HL-60 (cell line): ENCODE results near the gene ADTRP.

Experiments used
- DNase-seq, 2 experiments: peaks; one replicate each; pipeline ENCODE4 v3.0.0-alpha.2; 2010 to 2020; ENCODE audit warnings: low read depth in 1 of 2, low spot score in 1 of 2
- H3K27ac ChIP-seq: fragments of 250-450 bp; sonication (Bioruptor Pico); replicated peaks from 2 replicates; pipeline ENCODE4 v1.5.1; 2020; ENCODE audit warnings: mild to moderate bottlenecking, moderate library complexity
- H3K27me3 ChIP-seq: fragments of 250-450 bp; sonication (Bioruptor Pico); 2 replicates; pipeline ENCODE4 v1.5.1; 2021; ENCODE audit warnings: mild to moderate bottlenecking, moderate library complexity; ENCODE audit not compliant: insufficient read depth, poor library complexity, severe bottlenecking
- H3K4me3 ChIP-seq: replicated peaks from 2 replicates; pipeline ENCODE4 v1.5.1; 2011; ENCODE audit warnings: mild to moderate bottlenecking, control low read depth, low read length; ENCODE audit not compliant: insufficient read depth
- CTCF ChIP-seq: IDR thresholded peaks from one replicate; pipeline ENCODE4 v1.5.1; 2011; ENCODE audit warnings: low read length, control low read depth, inconsistent platforms; ENCODE audit not compliant: insufficient read depth
- GABPA ChIP-seq: IDR thresholded peaks from 2 replicates; pipeline ENCODE4 v1.6.1; 2012; ENCODE audit warnings: low read depth
- POLR2AphosphoS5 ChIP-seq: IDR thresholded peaks from 2 replicates; pipeline ENCODE4 v1.6.1; 2012; ENCODE audit warnings: low read depth
- SPI1 ChIP-seq: IDR thresholded peaks from 2 replicates; pipeline ENCODE4 v1.6.1; 2012; ENCODE audit warnings: low read depth, mild to moderate bottlenecking, borderline replicate concordance
- TF ChIP-seq, protein P1 (sequence below): IDR thresholded peaks from 2 replicates; pipeline ENCODE4 v1.6.1; 2012; ENCODE audit warnings: low read depth; ENCODE audit not compliant: insufficient replicate concordance

The ADTRP gene

GRCh38 chr6:11811644-11812264, 33.2 kb upstream of the ADTRP start:
- DNase-seq, result no peak
- TF ChIP-seq POLR2AphosphoS5 (no peak), GABPA (no peak), CTCF (no peak), SPI1 (no peak)
- TF ChIP-seq, protein P1, sequence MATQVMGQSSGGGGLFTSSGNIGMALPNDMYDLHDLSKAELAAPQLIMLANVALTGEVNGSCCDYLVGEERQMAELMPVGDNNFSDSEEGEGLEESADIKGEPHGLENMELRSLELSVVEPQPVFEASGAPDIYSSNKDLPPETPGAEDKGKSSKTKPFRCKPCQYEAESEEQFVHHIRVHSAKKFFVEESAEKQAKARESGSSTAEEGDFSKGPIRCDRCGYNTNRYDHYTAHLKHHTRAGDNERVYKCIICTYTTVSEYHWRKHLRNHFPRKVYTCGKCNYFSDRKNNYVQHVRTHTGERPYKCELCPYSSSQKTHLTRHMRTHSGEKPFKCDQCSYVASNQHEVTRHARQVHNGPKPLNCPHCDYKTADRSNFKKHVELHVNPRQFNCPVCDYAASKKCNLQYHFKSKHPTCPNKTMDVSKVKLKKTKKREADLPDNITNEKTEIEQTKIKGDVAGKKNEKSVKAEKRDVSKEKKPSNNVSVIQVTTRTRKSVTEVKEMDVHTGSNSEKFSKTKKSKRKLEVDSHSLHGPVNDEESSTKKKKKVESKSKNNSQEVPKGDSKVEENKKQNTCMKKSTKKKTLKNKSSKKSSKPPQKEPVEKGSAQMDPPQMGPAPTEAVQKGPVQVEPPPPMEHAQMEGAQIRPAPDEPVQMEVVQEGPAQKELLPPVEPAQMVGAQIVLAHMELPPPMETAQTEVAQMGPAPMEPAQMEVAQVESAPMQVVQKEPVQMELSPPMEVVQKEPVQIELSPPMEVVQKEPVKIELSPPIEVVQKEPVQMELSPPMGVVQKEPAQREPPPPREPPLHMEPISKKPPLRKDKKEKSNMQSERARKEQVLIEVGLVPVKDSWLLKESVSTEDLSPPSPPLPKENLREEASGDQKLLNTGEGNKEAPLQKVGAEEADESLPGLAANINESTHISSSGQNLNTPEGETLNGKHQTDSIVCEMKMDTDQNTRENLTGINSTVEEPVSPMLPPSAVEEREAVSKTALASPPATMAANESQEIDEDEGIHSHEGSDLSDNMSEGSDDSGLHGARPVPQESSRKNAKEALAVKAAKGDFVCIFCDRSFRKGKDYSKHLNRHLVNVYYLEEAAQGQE, result no peak
- H3K27ac ChIP-seq, result no peak overlapping the region
- no peaks in the 10 kb centered on the region for H3K27me3 ChIP-seq
- no peak overlapping the region for H3K4me3 ChIP-seq

- H3K4me3 ChIP-seq, result no peak overlapping the region
Measured at GRCh38 chr6:11810854-11811643, 32.4 kb upstream of the ADTRP start.

More at GRCh38 chr6:11810854-11811643, 32.4 kb upstream of the ADTRP start:
- no peak for DNase-seq
- no peak overlapping the region for H3K27ac ChIP-seq
- no peak for TF ChIP-seq POLR2AphosphoS5
- no peak for TF ChIP-seq SPI1
- no peak for TF ChIP-seq CTCF
- TF ChIP-seq, protein P1, result no peak
- no peak for TF ChIP-seq GABPA
- no peaks in the 10 kb centered on the region for H3K27me3 ChIP-seq
